ENCODE results near the gene GRIP2.

DNA sequence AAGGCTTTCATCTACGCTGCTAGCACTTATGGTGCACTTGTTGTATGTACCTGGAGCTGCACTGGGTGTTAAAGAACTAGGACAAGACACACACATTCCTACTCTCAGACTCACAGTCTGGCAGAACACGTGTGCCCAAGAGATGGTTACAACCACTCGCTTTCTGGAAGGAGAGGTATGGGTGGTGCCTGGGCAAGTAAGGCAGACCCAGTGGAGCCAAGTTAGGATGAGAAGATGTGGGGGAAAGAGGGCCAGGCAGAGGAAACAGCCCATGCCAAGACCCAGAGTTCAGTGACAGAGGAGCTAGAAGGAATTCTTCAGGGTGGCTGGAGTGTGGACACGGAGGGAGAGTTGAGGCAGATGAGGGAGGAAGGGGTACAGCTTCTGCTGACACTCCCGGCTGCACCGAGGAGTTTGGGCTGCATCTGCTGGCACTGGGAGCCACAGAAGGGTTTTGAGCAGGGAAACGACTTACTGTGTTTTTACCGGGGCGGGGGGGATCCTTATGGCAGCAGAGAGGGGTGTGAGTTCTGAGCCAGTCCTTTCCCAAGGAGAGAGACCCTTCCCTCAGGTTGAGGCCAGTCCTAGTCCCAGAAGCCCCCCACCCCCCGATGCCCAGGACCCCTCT lies 59.0 kb downstream of the GRIP2 start:
- TF ChIP-seq, protein P1, sequence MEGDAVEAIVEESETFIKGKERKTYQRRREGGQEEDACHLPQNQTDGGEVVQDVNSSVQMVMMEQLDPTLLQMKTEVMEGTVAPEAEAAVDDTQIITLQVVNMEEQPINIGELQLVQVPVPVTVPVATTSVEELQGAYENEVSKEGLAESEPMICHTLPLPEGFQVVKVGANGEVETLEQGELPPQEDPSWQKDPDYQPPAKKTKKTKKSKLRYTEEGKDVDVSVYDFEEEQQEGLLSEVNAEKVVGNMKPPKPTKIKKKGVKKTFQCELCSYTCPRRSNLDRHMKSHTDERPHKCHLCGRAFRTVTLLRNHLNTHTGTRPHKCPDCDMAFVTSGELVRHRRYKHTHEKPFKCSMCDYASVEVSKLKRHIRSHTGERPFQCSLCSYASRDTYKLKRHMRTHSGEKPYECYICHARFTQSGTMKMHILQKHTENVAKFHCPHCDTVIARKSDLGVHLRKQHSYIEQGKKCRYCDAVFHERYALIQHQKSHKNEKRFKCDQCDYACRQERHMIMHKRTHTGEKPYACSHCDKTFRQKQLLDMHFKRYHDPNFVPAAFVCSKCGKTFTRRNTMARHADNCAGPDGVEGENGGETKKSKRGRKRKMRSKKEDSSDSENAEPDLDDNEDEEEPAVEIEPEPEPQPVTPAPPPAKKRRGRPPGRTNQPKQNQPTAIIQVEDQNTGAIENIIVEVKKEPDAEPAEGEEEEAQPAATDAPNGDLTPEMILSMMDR (IDR thresholded peaks at IDR 0.05; ENCODE audit: insufficient read depth, low read length, poor library complexity, severe bottlenecking): no peak
- no peak for TF ChIP-seq EZH2phosphoT487 (conservative IDR thresholded peaks at IDR 0.05; ENCODE audit: low read length)

Data from SU-DHL-6 (cell line).